GM10266 (cell line): ENCODE data around the gene DOCK1.

Experiments
- DNase-seq: peaks from one replicate; pipeline ENCODE4 v3.0.0; 2012; ENCODE audit errors: extremely low spot score
- TF ChIP-seq, protein P1 (sequence below): IDR thresholded peaks from 2 replicates; pipeline ENCODE4 v1.5.1; 2012; ENCODE audit warnings: mild to moderate bottlenecking, low read depth; ENCODE audit not compliant: control insufficient read depth, insufficient read depth; ENCODE audit errors: missing control alignments

Gene DOCK1

DNA sequence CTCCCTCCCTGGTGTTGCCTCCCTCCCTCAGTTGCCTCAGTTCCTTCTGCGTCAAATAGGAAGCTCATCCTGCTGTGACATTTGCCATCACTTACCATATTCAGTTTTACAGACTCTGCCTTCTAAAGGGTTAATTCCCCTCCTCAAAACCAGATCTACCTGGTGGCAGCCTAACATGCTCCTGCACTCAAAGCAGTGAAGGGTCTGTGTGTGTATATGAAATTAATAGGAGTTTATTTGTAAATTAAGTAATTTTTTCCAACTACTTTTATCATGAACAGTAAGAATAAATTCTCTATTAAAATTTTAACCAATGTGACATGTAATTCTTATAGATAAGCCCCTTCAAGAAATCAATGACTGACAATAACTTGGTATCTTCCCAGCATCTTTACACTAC lies 449.8 kb downstream of the DOCK1 start:
- DNase-seq: no peak
- TF ChIP-seq, protein P1, sequence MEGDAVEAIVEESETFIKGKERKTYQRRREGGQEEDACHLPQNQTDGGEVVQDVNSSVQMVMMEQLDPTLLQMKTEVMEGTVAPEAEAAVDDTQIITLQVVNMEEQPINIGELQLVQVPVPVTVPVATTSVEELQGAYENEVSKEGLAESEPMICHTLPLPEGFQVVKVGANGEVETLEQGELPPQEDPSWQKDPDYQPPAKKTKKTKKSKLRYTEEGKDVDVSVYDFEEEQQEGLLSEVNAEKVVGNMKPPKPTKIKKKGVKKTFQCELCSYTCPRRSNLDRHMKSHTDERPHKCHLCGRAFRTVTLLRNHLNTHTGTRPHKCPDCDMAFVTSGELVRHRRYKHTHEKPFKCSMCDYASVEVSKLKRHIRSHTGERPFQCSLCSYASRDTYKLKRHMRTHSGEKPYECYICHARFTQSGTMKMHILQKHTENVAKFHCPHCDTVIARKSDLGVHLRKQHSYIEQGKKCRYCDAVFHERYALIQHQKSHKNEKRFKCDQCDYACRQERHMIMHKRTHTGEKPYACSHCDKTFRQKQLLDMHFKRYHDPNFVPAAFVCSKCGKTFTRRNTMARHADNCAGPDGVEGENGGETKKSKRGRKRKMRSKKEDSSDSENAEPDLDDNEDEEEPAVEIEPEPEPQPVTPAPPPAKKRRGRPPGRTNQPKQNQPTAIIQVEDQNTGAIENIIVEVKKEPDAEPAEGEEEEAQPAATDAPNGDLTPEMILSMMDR: no peak

DNA sequence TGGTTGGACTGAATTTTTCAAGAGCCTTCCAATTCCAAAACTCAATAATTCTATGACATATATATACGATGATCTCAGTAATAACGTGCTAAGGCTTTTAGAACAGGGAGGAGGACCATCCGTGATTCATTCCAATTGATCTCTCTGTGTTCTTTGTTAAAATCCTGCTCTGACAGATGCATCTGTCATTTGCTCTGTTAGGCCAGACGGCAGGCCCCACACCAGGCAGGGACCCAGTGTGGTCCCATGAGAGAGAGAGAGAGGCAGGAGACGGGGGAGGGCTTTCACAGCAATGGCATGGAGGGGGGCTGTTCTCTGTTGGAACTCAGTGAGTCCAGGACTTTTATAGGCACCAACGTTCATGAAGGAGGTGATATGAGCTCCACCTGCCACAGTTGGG lies 451.1 kb downstream of the DOCK1 start:
- DNase-seq: no peak
- TF ChIP-seq, protein P1: no peak

DNA sequence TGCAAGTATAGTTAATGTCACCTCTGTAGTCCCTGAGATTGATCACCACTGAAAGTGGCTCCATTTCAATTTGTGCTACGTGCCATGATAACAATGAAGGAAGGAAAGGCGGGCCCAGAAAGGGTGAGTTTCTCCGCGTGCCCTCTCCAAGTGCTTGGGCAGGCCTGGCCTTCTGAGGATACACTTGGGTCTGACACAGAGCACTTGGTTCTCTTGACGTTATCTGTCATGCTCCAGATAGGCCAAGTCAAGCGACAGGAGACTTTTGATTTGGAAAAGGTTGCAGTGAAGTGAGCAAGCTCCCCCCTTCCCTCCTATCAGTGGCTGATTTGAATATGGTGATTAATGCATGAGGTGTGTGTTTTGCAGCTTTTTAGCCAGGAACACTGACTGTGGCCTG lies 452.0 kb downstream of the DOCK1 start:
- no peak for DNase-seq
- TF ChIP-seq, protein P1: no peak

DNA sequence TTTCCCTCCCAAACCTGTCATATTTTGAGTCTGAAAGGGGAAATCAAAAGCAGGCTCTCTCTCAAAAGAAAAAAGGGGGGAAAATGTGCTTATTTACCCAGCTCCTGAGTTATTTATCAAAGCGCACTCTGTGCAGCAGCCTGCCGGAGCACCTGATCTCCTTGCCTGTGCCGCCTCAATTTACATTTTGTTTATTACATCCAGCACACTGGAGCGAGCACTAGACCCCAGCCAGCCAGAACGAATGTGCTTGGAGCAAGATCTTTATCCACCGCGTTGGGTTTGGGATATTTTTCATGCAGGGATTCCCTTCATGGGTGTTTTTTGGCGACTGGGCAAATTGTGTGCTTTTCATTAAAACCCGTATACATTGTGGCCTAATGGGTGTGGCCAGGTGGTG lies 453.1 kb downstream of the DOCK1 start:
- TF ChIP-seq, protein P1: no peak
- DNase-seq: no peak

DNA sequence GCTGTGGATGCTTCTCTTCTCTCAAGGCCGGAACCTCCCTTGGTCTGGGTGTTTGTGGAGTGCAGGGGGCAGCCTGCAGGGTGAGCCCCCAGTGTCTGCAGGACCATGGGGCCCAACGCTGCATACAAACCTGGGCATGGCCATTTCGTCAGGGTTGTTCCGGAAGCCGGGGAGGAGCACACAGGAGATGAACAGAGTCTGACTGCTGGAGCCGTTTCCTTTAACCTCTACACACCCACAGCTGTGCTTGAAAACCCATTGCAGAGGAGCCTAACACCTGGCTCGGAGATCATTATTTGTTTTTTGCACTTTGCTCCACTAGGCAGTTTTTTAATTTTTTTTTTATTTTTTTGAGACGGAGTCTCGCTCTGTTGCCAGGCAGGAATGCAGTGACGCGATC lies 458.8 kb downstream of the DOCK1 start:
- no peak for DNase-seq
- TF ChIP-seq, protein P1: no peak

DNA sequence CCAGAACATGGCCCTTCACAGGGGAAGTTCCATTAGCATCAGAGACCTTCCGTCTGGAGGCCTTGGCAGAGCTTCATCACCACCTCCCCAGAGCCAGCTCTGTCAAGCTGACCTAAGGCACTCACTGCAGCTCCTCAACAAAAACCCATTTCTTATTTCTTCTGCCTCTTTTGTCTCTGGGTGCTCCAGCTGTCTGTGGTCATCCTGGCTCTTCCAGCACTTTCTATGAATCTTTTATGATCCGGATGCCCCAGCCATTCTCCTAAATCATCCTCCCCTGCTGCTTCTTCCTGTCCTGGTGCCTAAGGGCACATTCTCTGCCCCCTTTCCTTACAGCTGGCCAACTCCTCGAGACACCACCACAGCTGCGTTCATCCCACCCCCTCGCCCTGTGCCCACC lies 462.9 kb downstream of the DOCK1 start:
- TF ChIP-seq, protein P1: no peak
- DNase-seq: no peak

DNA sequence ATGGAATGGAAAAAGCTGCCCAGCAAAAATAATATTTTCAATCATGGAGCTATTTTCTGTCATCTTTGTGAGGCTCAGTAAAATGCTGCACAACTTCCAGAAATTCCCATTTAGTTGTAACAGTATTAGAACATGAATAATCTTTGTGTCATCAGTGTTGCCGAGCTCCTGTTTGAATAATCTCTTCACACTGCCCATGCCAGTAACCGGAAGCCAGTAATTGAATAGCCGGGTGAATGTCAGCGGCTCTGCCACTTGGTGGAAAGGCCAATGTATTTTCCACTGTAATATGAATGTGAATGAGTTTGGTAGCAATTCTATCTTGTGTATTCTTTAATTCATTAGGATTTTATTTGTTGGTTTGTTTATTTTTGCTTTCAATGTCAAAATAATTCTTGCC lies 463.7 kb downstream of the DOCK1 start:
- TF ChIP-seq, protein P1: no peak
- no peak for DNase-seq
